AG04450 (cell line): ENCODE data around the gene RPS6KB2. TPM values are rescaled to one million over a fixed set of nuclear protein-coding genes. Genes with fewer than 3 reads are reported as not detected.
A peak's percentile ranks its signal among the peaks of the same experiment; 100 is the strongest.

Experiments used
- CTCF ChIA-PET: fragments of 300-600, 350-600 bp; formaldehyde crosslinking; extraction: SDS; loops from one replicate; lab custom pipeline; 2022; ENCODE audit warnings: antibody characterized with exemption, inconsistent platforms; lab: Charles Lee
- POLR2A ChIA-PET: fragments of 350-600 bp; formaldehyde crosslinking; extraction: SDS; loops from one replicate; lab custom pipeline; 2021; ENCODE audit warnings: antibody characterized with exemption, inconsistent platforms; lab: Yijun Ruan, JAX
- DNase-seq: peaks from one replicate; pipeline ENCODE4 v3.0.0-alpha.2; 2011; ENCODE audit warnings: low read depth, low spot score
- H3K27ac ChIP-seq: one replicate; pipeline ENCODE4 v1.5.1; 2012; ENCODE audit warnings: low read depth, low read length, control low read depth
- H3K27me3 ChIP-seq: one replicate; pipeline ENCODE4 v1.6.0; 2012; ENCODE audit warnings: low read length; ENCODE audit not compliant: control insufficient read depth, insufficient read depth
- H3K4me3 ChIP-seq: 2 replicates; pipeline ENCODE4 v1.5.1; 2011; ENCODE audit warnings: mild to moderate bottlenecking, low read depth, low read length, control low read depth
- H3K9me3 ChIP-seq: 2 replicates; pipeline ENCODE4 v1.5.1; 2012; ENCODE audit warnings: low read length; ENCODE audit not compliant: control insufficient read depth, insufficient read depth
- CTCF ChIP-seq: IDR thresholded peaks from 2 replicates; pipeline ENCODE4 v1.5.1; 2011; ENCODE audit warnings: low read depth, low read length, control low read depth, inconsistent platforms
- polyA plus RNA-seq: library from polyadenylated mRNA; depleted of rRNA; stranded (reverse); fragments of >200 nt; gene quantifications from 2 replicates; pipeline ENCODE4 v1.2.3, GENCODE V29; 2011; rRNA removed
- small RNA-seq: library from RNA; depleted of rRNA; stranded (forward); fragments of <200 nt; gene quantifications from one replicate; pipeline ENCODE3, GENCODE V24; 2012; ENCODE audit warnings: low read depth; ENCODE audit not compliant: insufficient read length

RPS6KB2 gene
- polyA plus RNA-seq, 1 experiment: 36.0 TPM

- Histone ChIP-seq H3K4me3 (peak overlapping the region; percentile 78), H3K9me3 (peaks cover 6% of the 10 kb centered on the region), H3K27ac (no peak overlapping the region), H3K27me3 (no peaks in the 10 kb centered on the region)
- ChIA-PET CTCF (interaction anchor here (1.0 to 1.2 kb wide), 2 partner anchors 80 kb away, joined by 5 to 8 read pairs; partner anchors contain the start of gene PPP1CA), POLR2A (interaction anchor here (0.5 to 1.0 kb wide), 8 partner anchors 7 to 109 kb away, joined by 3 to 5 read pairs (median 3); partner anchors contain the start of genes CLCF1 and RPS6KB2)
- DNase-seq: no peak
- TF ChIP-seq CTCF: no peak
Measured at GRCh38 chr11:67482275-67482826, 54.1 kb downstream of the RPS6KB2 start.

GRCh38 chr11:67482827-67483798 lies 54.8 kb downstream of the RPS6KB2 start, which contains the start of gene AIP:
AIP (plus strand) TSS chr11:67483026; CDS start chr11:67483159, 133 bp downstream.
- CTCF ChIA-PET: interaction anchor here (1.2 kb wide), 1 partner anchor 81 kb away, joined by 8 read pairs; the partner anchor contains the start of gene PPP1CA
- H3K9me3 ChIP-seq: peaks cover 6% of the 10 kb centered on the region
- peak; percentile 94 for DNase-seq
- H3K4me3 ChIP-seq: peak within 1 kb of the TSS; percentile 78
- POLR2A ChIA-PET: interaction anchor here (0.5 to 1.0 kb wide), 8 partner anchors 8 to 110 kb away, joined by 3 to 5 read pairs (median 3); partner anchors contain the start of genes CLCF1 and RPS6KB2
- no peaks in the 10 kb centered on the region for H3K27me3 ChIP-seq
- peak within 1 kb of the TSS; percentile 70 for H3K27ac ChIP-seq
- peak; percentile 29; the same call in 1 of the 2 replicates for TF ChIP-seq CTCF

DNA sequence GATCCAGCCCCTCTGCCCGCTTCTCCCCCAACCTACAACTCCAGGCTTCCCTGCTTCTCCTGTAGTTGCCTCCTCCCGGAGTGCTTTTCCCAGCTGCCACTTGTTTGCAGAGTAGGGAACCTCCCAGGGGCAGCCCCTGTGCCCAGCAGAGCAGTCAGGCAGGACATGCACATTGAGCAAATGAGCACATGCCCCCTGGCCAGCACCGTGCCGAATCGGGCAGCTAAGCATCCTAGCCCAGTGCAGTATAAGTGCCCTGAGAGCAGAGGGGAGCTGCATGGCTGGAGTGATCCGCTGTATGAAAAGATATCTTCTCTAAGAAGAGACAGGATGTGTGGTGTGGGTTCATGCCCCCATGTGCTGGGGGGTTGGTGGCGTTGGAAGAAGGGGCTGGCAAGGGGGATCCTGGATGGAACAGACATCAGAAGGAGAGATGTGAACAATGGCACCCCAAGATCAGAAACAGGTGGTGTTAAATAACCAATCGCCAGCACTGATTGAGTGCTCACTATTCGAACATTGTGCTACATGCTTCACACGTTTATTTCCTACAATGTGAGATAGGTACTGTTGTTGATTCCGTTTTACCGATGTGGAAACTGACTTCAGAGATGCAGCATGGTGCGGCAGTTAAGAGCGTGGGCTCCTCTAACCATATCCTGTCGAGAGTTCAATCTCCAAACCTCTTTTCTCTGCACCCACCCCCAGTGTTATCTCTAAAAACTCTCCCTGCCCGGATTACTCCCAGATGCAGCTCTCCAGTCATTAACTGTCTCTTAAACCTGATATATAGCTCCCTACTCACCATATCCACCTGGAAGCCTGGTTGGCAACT lies 55.8 kb downstream of the RPS6KB2 start:
- DNase-seq: no peak
- no peak for TF ChIP-seq CTCF
- Histone ChIP-seq H3K27ac (no peak overlapping the region), H3K4me3 (peak overlapping the region; percentile 78), H3K27me3 (no peaks in the 10 kb centered on the region), H3K9me3 (peaks cover 6% of the 10 kb centered on the region)
- ChIA-PET POLR2A (no interaction called here), CTCF (no interaction called here)

DNA sequence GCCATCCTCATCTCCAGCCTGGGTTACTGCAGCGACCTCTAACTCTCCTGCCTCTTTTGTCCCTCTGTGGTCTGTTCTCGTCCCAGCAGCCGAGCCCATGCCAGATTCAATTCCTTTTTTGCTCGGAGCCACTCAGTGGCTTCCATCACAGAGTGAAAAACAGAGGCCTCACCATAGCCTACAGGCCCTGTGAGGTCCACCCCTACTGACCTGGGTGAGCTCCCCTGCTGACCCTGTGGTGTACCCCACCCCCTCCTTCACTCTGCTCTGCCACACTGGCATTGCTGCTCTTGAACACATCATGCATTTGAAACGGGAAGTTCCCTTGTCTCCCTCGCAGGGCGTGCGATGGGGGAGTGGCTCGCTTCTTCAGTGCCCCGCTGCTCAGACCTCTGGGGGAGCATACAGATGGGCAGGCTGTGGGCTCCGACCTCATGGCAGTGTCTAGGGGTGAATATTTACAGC lies 56.6 kb downstream of the RPS6KB2 start:
- no peak for DNase-seq
- peaks cover 6% of the 10 kb centered on the region for H3K9me3 ChIP-seq
- POLR2A ChIA-PET: no interaction called here
- H3K27ac ChIP-seq: no peak overlapping the region
- CTCF ChIA-PET: no interaction called here
- no peak overlapping the region for H3K4me3 ChIP-seq
- TF ChIP-seq CTCF: no peak
- no peaks in the 10 kb centered on the region for H3K27me3 ChIP-seq

Small RNA genes lying within 50 kb of the gene (small RNA-seq; reads per million reads assigned to genes)
- not detected for gene RNU6-1238P

Other genes with a start within 250 kb of the RPS6KB2 start
- 17.3 and 20.2 TPM in 2 replicates for gene GRK2, start 162.0 kb upstream of the RPS6KB2 start, polyA plus RNA-seq
- 14.4 and 18.4 TPM in 2 replicates for gene ANKRD13D, start 139.2 kb upstream of the RPS6KB2 start, polyA plus RNA-seq
- gene SSH3, start 125.0 kb upstream of the RPS6KB2 start, polyA plus RNA-seq: 16.5 and 20.0 TPM in 2 replicates
- gene POLD4, start 74.9 kb upstream of the RPS6KB2 start, polyA plus RNA-seq: 45.9 and 70.6 TPM in 2 replicates
- gene CLCF1, start 54.9 kb upstream of the RPS6KB2 start, polyA plus RNA-seq: 11.4 and 12.4 TPM in 2 replicates
- 3.2 and 4.1 TPM in 2 replicates for gene RAD9A, start 36.5 kb upstream of the RPS6KB2 start, polyA plus RNA-seq
- gene PPP1CA, start 26.6 kb upstream of the RPS6KB2 start, polyA plus RNA-seq: 116 and 140 TPM in 2 replicates
- not detected in 2 replicates for gene TBC1D10C, start 24.4 kb upstream of the RPS6KB2 start, polyA plus RNA-seq
- 0.07 and 0.09 TPM in 2 replicates for gene CARNS1, start 12.8 kb upstream of the RPS6KB2 start, polyA plus RNA-seq
- gene PTPRCAP, start 9.2 kb downstream of the RPS6KB2 start, polyA plus RNA-seq: 0.07 and 0.12 TPM in 2 replicates
- 69.8 and 96.0 TPM in 2 replicates for gene CORO1B, start 15.0 kb downstream of the RPS6KB2 start, polyA plus RNA-seq
- not detected in 2 replicates for gene GPR152, start 24.2 kb downstream of the RPS6KB2 start, polyA plus RNA-seq
- not detected in 2 replicates for gene CABP4, start 26.9 kb downstream of the RPS6KB2 start, polyA plus RNA-seq
- gene TMEM134, start 40.8 kb downstream of the RPS6KB2 start, polyA plus RNA-seq: 14.7 and 22.5 TPM in 2 replicates
- gene AIP, start 54.5 kb downstream of the RPS6KB2 start, polyA plus RNA-seq: 55.3 and 75.7 TPM in 2 replicates
- 6.4 and 8.6 TPM in 2 replicates for gene PITPNM1, start 76.9 kb downstream of the RPS6KB2 start, polyA plus RNA-seq
- gene CDK2AP2, start 79.7 kb downstream of the RPS6KB2 start, polyA plus RNA-seq: 11.7 and 17.2 TPM in 2 replicates
- not detected in 2 replicates for gene CABP2, start 95.0 kb downstream of the RPS6KB2 start, polyA plus RNA-seq
- 716 and 965 TPM in 2 replicates for gene GSTP1, start 155.3 kb downstream of the RPS6KB2 start, polyA plus RNA-seq
- 79.5 and 89.9 TPM in 2 replicates for gene NDUFV1, start 178.4 kb downstream of the RPS6KB2 start, polyA plus RNA-seq
- gene NUDT8, start 201.4 kb downstream of the RPS6KB2 start, polyA plus RNA-seq: 0.40 and 0.84 TPM in 2 replicates
- not detected in 2 replicates for gene TBX10, start 211.3 kb downstream of the RPS6KB2 start, polyA plus RNA-seq
- gene ACY3, start 222.2 kb downstream of the RPS6KB2 start, polyA plus RNA-seq: not detected in 2 replicates
- gene ALDH3B2, start 246.1 kb downstream of the RPS6KB2 start, polyA plus RNA-seq: not detected in 2 replicates